ENCODE measurements around the gene ENTPD2.

DNA sequence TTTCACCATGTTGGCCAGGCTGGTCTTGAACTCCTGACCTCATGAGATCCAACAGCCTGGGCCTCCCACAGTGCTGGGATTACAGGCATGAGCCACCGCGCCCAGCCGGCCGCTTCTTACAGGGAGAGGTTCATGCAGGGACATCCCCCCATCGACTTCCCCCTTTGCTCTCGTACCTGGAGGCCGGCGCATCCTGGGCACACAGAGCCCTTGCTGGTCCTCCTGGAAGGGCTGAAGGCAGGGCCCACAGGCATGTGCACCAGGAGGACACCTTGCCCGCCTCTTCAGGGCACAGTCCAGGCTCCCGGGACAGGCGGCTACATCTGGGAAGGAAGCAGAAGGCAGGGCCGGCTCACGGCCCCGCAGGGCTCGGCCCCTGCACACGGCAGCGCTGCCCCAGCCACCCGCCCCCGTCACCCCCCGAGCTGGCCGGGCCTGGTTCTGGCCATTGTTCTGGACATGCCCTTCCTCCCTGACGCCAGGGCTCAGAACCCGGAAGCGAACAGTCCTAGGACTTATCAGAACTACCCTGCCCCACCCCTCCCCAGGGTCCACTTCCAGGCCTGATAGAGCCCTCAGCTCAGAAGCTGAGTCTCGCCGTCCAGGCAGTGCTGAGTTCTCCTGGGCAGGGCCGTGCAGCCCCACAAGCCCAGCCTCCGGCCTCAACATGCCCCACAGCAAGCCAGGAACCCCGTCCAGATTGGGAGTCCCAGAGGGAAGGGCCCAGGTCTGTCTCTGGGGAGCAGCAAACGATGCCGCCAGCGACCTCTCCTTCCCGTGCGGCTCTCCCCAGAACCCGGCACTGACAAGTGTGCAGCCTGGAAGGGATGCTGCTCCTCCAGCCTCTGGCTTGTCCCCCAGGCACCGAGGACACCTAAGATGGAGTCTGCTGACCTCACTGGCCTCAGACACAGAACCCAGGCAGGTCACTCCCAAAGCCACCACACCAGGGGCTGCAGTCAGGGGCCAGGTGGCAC is 10.8 kb downstream of the ENTPD2 start:
- TF ChIP-seq CTCF (IDR thresholded peaks at IDR 0.05) (no peak), POLR2A (IDR thresholded peaks at IDR 0.05) (no peak)
